GM19395 (cell line): ENCODE measurements around the gene XRCC5.

Source experiments
- ATAC-seq: cut with Tn5 transposase; IDR thresholded peaks from one replicate; pipeline ENCODE4 v1.9.1; 2021; ENCODE audit warnings: mild to moderate bottlenecking, moderate library complexity; ENCODE audit not compliant: unreplicated experiment

The XRCC5 gene

DNA sequence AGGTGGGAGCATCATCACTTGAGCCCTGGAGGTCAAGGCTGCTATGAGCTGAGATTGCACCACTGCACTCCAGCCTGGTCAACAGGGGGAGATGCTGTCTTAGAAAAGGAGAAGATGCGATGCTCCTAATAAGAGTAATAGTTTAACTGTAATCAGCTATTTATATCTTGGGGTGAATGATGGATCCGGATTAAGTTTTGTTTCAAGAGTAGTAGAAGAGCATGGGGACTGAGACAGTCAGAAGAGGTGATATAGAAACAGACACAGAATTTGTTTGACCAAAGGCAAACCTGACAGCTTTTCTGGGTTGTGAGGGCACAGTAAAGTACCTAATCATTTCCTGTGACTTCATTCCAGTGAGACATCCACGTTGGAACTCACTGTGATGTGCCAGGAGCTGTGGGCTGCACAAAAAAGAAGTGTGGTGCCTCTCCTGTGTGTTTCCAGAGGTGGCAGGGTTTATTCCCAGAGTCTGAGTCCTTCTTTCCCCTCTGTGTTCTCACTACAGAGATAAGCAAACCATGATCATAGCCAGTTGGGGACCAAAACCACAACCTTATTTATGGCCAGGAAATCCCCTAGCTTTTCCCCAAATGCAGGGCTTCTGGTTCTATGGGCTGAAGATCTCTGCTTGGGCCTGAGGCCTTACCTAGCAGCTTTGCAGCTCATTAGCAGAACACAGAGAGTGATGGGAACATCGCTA is 113.7 kb downstream of the XRCC5 start:
- peak; percentile 65 for ATAC-seq

DNA sequence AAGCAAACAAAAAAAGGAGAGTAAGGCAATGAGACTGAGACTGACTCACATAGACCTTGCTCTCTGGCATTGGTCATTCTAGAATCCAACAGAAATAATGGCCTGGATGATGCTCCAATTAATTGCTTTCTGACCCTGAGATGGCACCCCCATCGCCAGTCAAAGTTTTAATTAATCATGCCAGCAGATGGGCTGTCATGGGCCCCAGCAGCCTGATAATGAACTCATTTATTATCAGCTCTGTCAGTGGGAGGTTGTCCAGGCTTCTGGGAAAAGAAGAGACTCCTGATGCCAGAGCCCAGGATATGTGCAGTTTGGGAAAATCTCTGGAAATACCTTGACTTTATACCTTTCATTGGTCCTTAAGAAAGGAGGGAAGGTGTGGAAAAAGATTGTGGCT is 115.2 kb downstream of the XRCC5 start:
- ATAC-seq = no peak

DNA sequence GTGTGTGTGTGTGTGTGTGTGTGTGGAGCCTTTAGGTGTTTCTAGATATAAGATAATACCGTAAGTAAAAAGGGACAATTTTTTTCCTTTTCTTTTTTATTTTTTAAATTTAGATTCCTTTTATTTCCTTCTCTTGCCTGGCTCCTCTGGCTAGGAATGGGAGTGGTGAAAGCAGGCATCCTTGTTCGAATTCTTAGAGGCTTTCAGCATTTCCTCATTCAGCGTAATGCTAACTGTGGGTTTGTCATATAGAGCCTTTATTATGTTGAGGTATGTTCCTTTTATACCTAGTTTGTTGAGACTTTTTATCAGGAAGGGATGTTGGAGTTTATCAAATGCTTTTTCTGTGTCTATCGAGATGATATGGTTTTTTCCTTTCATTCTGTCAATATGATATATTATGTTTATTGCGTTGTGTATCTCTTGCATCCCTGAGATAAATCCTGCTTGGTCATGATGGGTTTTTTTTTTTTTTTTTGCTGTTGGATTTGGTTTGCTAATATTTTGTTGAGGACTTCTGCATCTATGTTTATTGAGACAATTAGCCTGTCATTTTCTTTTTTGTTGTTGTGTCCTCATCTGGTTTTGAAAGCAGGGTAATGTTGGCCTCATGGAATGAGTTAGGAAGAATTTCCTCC is 120.2 kb downstream of the XRCC5 start:
- ATAC-seq = no peak

DNA sequence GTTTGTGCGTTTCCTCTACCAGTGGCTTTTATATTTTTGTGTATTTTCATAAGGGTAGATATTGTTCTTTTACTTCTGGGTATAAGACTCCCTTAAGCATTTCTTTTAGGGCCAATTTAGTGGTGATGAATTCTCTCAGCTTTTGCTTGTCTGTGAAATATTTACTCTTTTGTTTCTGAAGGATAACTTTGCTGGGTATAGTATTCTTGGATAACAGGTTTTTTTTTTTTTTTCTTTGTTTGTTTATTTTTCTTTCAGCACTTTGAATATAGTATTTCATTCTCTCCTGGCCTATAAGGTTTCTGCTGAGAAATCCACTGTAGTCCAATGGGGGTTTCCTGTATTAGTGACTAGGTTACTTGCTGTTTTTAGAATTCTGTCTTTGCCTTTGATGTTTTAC is 122.7 kb downstream of the XRCC5 start:
- ATAC-seq = no peak

DNA sequence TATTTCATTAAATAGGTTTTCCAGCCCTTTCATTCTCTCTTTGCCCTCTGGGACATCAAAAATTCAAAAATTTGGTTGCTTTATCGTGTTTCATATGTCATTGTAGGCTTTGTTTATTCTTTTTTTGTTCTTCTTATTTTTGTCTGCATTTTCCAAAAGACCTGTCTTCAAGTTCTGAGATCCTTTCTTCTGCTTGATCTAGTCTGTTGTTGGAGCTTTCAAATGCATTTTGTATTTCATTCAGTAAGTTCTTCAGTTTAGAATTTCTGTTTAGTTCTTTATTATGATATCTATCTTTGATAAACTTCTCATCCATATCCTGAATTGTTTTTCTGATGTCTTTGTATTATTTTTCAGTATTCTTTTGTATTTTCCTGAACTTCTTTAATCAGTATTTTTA is 123.6 kb downstream of the XRCC5 start:
- no peak for ATAC-seq

DNA sequence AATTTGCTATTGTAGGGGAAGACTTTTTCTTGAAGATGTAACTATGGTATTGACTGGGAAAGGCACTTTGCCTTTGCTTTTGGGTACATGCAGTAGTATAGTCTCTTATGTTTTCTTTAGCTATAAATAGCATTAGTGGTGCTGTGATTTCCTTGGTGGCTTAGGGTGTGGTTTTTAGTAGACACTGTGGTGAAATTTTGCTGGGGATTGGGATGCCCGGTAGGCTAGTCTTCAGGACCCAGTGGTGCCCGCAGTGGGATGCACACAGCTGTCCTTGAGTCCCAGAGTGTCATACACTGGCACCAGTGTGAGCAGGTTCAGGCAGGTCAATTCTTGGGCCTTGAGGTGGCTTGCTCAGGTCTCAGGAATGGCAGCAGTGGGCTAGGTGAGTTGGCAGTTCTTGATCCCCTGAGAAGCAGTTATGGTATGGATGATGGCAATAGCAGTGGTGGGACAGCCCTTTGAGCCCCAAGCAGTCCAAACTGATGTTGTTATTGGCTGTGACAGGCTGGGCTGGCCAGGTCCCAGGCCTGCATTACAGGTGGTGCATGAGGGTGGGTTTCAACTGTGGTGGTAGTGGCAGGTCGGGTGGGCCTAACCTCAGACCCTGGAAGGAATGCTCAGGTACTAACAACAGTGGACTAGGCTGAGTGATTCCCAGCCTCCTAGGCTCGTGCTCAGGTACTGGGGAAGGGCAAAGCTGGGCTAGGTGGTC is 124.3 kb downstream of the XRCC5 start:
- ATAC-seq = no peak

DNA sequence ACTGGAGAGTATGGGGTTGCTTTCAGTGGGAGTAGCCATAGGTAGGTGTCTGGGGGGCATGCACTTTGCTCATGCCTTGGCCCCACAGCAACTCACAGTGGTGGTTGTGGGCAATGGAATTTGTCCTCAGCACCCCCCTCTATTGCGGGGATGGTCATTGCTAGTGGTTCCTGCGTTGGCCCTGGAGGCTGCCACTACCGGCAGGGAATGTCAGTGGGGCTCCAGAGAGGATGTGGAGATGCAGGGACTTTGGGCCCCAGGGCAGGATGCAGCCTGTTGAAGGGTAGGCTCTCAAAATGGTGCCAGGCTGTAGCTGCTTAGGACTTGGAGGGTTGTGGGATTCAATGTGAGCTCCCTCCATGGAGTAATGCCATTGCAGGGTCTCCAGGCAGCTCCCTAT is 125.0 kb downstream of the XRCC5 start:
- no peak for ATAC-seq

DNA sequence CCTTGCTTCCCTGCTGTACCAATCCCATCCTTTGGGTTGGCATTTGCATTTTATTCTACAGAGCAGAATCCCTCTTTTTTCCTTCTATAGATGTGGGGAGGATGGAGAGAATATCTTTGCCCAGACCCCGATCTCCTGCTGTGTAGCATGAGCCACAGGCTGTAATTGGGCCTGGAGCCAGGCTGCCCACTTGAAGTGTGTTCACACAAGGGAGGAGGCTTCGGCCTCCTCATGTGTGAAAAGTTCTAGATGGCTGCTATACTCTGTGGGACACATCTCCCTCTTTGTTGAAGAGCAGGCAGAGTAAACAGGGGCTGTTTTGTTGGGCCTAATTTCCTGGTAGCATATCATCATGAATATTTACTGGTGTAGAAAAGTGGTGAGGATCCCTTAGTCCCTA is 126.3 kb downstream of the XRCC5 start:
- no peak for ATAC-seq

DNA sequence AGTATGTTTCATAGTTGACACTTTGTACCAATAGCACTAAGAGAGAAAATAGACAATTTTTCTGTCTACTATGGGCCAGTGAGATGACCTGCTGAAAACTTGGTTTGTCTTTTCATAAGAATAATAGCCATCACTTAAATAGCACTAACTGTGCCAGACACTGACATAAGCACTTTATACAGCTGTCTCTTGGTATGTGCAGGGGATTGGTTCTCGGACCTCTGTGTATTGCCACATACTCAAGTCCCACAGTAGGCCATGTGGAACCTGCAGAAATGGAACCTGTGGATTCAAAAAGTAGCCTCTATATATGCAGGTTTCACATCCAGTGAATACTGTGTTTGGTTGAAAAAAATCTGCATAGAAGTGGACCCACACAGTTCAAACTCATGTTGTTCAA is 126.7 kb downstream of the XRCC5 start:
- no peak for ATAC-seq

DNA sequence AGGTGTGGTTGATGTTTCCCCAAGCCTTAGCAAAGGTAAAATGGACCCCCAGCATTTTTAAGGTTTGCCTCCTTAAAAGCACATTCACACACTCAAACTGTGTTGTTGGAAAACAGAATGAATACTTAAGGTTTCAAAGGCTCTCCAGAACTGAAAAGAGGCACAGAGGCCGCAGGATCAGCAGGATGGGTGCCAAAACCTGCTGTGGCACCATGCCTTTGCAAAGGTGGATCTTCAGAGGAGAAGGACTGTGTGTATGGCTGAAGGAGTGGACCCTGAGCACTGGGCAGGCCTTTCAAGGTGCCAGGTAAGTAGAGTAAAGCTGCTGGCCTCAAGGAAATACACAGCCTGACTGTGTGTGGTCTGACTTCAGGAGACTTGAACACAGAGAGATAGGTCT is 127.3 kb downstream of the XRCC5 start:
- ATAC-seq = no peak

DNA sequence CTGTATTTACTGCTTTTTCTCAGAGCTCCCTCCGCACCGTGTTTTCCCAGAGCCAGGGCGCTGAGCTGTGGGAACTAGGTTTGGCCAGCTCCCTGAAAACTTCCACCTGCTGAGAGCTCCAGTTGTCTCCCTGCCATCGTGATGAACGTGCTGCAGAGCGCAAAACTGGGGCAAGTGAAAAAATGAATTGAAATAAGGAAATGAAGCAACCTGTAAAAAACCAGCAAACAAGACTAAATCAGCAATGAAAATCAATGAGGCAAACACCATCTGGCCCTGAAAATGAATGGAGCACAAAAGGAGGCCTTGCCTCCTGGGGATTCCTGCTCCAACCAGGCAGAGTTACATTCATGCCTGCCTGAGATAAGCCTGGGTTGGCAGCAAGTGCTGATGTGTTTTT is 133.2 kb downstream of the XRCC5 start:
- ATAC-seq = no peak

DNA sequence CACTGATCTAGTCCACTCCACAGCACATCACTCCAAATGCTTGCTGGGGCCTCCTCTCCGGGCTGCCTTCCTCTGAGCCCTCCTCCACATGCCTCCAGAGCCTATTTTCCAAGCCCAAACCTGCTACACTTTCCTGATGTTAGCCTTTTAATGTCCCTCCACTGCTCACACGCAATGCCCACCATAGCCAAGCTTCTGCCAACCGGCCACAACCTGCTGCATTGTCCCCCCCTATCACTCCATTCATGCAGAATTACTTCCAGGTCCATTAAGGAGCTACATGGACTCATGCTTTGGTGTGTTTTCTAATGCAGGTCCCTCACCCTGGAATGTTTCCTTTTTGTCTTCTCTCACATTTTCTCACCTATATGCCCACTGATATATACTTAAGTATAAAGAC is 133.9 kb downstream of the XRCC5 start:
- no peak for ATAC-seq

DNA sequence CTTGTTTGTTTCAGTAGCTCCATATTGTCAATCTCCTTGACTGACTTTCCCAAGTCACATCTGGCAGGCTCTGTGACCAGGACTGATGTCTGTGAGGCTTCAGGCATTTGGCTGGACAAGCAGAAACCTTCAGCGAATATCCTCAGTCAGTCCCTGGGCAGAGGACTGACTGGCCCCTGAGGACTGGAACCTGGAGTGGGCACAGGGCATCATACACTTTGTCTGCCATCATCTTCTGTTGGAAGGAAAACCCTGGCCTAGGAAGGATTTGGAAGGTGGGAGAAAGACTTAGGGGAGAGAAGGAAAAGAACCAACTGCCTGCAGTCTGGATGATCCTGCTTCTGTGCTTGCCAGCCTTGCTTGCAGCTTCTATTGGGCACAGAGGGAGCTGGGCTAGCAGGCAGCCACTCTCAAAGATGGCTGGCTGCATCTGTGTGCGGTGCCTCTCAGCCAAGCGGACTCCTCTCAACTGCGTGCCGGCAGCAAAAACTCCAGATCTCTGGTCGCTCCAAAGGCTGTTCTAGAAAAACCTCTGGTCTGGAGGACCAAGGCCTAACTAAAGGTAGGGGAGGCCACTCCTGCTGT is 136.3 kb downstream of the XRCC5 start:
- no peak for ATAC-seq

DNA sequence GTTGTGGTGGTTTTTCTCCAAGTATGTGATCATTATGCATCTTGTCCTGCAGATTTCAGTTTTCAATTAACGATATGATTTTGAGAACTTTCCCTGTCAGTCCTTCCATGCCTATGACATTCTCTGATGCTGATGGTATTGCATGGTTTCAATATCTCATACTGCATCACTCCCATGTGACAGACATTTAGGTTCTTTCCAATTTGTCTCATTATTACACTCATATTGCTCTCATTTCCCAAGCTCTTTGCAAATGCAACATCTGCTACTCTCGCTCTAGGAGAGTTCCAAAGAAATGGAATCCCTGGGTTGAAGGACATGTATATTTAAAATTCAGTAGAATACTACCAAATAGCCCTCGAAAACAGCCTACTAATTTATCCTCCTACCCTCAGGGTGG is 137.6 kb downstream of the XRCC5 start:
- no peak for ATAC-seq
